ENCODE measurements around the gene ZNF593OS. TPM values are rescaled to one million over a fixed set of nuclear protein-coding genes. Genes with fewer than 3 reads are reported as not detected.

ZNF593OS gene
- total and polyA plus RNA-seq, 10 of the 15 experiments (the other 5 are each of a cell fraction or from before 2014, with no cell fraction given), result 0.16 to 1.7 (median 0.59) TPM; not detected in 6

- Histone ChIP-seq H3K27ac (ENCODE audit: control insufficient read depth, insufficient read depth) (no peak overlapping the region), H4K20me1 (ENCODE audit: control insufficient read depth, insufficient read depth) (no peaks in the 10 kb centered on the region), H3K79me2 (ENCODE audit: control insufficient read depth, insufficient read depth, low read length) (no peaks in the 10 kb centered on the region), H3K9ac (ENCODE audit: control insufficient read depth, insufficient read depth, low read length) (no peak overlapping the region), H3K36me3 (ENCODE audit: control insufficient read depth in 2 of 2, insufficient read depth in 2 of 2, low read length in 1 of 2) (no peaks in the 10 kb centered on the region), H3K4me3 (no peak overlapping the region), H3K9me3 (replicated peaks; ENCODE audit: control insufficient read depth, insufficient read depth, low read length) (no peaks in the 10 kb centered on the region), H3K4me2 (ENCODE audit: control insufficient read depth, insufficient read depth) (no peak overlapping the region), H3K4me1 (ENCODE audit: control insufficient read depth, insufficient read depth, low read length) (no peaks in the 10 kb centered on the region), H3K27me3 (replicated peaks in 1 of 2; ENCODE audit: control insufficient read depth in 2 of 2, insufficient read depth in 2 of 2, low read length in 1 of 2) (no peaks in the 10 kb centered on the region), H2AFZ (ENCODE audit: control insufficient read depth, low read depth, low read length) (no peak overlapping the region)
- no TSS peak for BruUV-seq (replicated peaks)
- intact Hi-C loops (cut with micrococcal nuclease; ENCODE audit: unreplicated experiment), result no loop called here
- ChIA-PET POLR2A (no interaction called here), CTCF (interaction anchor here (1.1 to 1.4 kb wide), 3 partner anchors 9 to 46 kb away, joined by 3 read pairs; partner anchors contain the start of gene ZNF593), SMC1A (ENCODE audit: uncharacterized antibody, unreplicated experiment) (interaction anchor here (0.7 kb wide), 1 partner anchor 44 kb away, joined by 3 read pairs; no protein-coding TSS in a partner anchor), RAD21 (ENCODE audit: unreplicated experiment) (interaction anchor here (0.9 kb wide), 1 partner anchor 45 kb away, joined by 3 read pairs; no protein-coding TSS in a partner anchor)
- peak; percentile 48 for TF ChIP-seq NR2C2 (IDR thresholded peaks at IDR 0.05; ENCODE audit: borderline replicate concordance, control insufficient read depth, insufficient read length, low read depth)
- no peak for TF ChIP-seq MYB (IDR thresholded peaks at IDR 0.05; ENCODE audit: borderline replicate concordance, low read depth, low read length)
- TF ChIP-seq PML (IDR thresholded peaks at IDR 0.05; ENCODE audit: low read length), result no peak
- TF ChIP-seq NR2F1 (conservative IDR thresholded peaks at IDR 0.05), result peak; percentile 76
- no peak for TF ChIP-seq TARDBP (IDR thresholded peaks at IDR 0.05; ENCODE audit: borderline replicate concordance)
- TF ChIP-seq SMC3 (IDR thresholded peaks at IDR 0.05; ENCODE audit: borderline replicate concordance, low read length), result no peak
- no peak for TF ChIP-seq TAF1 (IDR thresholded peaks at IDR 0.05; ENCODE audit: borderline replicate concordance, low read depth, low read length)
- TF ChIP-seq EGR1 (IDR thresholded peaks at IDR 0.05; ENCODE audit: borderline replicate concordance in 1 of 2, low read depth in 2 of 2, low read length in 2 of 2), result no peak
- peak; percentile 63; the same call in 1 of the 2 replicates for TF ChIP-seq NR2C1 (IDR thresholded peaks at IDR 0.05)
- no peak for TF ChIP-seq CREB1 (IDR thresholded peaks at IDR 0.05; ENCODE audit: low read depth)
- DNase-seq (ENCODE audit: low read depth, low spot score) (no peak), FAIRE-seq (no peak), ATAC-seq (no peak)
- in situ Hi-C loops (cut with MboI), result no loop called here
- 28% methylated on average over 6 of the region's 6 CpGs for WGBS (ENCODE audit: insufficient coverage, insufficient replicate concordance, low lambda C conversion rate, missing lambda C conversion rate)
Measured at GRCh38 chr1:26189331-26189730, 17.7 kb upstream of the ZNF593OS start.

Data from GM12878 (cell line).